GM21786 (cell line): Measurements from ENCODE around the gene ACLY.
"Not testable (repeated sequence)": the region's sequence is repeated elsewhere in the genome, so short reads cannot be mapped to it uniquely, and the experiment has no call there.

ENCODE experiments used
- ATAC-seq: cut with Tn5 transposase; IDR thresholded peaks from one replicate; pipeline ENCODE4 v1.9.1; 2021; ENCODE audit not compliant: unreplicated experiment

ACLY gene

DNA sequence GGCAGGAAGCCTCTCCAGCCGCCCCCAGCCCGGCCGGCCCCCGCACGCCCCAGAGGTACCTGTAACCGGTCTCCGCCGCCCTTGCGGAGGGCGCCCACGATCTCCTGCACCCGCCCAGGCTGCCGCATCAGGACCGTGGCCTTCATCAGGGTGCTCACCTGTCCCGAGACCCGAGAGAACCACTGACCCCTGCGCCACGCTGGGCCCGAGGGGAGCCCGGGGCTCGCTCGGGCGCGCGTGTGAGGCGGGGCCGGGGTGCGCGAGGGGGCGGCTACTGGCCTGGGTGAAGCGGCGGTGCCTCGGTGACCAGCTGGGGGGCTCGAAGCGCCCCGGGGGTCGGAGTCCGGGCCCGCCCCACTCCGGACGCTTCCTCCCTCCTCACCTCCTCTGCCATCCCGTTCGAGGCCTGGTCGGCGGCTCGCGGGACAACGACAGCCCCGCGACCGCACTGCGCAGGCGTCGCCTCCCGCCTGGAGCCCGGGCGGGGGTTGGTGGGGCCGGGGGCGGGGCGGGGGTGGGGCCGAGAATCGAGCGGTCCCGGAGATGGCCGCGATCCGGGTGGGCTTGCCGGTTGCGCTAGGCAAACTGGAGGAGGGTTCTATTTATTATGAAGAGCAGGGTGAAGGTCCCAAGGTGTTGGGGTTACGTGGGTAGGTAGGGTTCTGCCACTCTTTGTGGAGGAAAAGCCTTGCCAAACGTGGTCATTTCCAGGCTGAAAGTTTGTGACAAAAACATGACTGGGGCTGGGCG, 82.8 kb downstream of the ACLY start, which contains the start of gene NT5C3B:
Gene NT5C3B (minus strand): TSS at position 433 of the 750 bp plus-strand sequence. CDS start 39 bp downstream, at position 394.
- ATAC-seq: no peak

DNA sequence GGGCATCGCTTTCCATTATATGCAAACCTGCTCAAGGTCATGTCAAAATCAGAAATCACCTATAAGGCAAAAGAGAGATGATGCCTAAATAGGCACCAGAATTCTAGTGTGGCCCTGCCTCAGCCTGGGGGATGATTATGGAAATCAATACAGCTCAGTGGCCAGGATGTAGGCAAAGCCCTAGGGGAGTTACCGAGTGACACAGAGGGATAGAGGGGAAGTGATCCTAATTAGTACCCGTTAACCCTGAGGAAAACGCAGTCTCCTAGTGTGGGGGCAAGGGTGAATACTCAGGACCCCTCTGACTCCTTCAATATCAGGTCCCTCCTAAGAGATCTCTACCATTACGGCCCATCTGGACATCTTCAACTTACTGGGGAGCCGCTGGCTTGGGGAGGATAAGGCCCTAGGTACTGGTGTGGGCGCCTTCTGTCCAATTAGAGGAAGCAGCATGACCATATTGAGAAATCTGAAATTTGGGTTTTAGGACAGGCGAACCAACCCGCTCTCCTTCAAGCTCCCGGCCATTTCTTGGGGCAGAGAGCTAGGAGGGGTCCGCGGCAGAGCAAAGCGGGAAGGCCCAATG, 83.4 kb downstream of the ACLY start:
- ATAC-seq: no peak

DNA sequence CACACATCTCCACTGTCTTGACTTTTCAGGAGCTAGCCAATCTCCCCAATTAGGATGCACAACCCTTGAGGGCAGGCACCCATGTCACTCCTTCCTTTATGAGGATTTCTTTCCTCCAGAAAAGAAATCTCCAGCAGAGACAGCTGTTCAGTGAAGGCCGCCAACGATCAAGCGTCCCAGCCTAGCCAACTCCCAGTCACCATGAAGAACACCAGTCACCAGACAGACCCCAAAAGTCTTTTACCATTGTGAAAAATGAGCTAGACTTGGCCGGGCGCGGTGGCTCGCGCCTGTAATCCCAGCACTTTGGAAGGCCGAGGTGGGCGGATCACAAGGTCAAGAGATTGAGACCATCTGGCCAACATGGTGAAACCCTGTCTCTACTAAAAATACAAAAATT, 88.8 kb downstream of the ACLY start:
- not testable (repeated sequence) for ATAC-seq

DNA sequence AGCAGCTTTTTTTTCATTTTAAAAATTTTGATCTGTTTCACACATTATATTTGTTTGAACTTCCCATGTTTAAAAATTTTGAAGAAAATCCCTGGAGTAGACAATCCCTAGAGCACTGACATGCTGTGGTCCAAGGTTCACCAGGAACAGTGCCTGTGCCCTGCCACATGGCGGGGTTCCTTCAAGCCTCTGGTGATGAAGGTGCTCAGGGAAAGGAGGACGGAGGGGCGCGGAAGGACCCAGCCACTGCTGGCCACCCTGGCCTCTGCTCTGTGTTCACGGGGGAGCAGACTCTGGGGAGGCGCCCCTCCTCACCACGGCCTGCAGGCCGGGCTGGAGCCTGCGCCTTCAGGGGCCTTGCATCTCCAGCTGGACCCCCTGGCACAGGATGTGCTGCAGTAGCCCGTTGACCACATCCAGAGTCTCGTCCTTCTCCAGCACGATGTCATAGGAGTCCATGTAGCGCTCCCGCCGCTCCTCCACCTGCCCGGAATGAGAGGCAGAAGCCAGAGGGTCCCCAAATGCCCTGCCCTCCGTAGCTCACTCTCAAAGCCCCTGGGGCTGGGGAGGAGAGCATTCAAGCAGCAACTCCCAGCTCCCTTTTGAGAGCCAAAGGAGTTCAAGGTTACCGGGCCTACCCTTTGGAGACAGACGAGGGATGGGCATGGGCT, 93.4 kb downstream of the ACLY start:
- ATAC-seq: no peak

DNA sequence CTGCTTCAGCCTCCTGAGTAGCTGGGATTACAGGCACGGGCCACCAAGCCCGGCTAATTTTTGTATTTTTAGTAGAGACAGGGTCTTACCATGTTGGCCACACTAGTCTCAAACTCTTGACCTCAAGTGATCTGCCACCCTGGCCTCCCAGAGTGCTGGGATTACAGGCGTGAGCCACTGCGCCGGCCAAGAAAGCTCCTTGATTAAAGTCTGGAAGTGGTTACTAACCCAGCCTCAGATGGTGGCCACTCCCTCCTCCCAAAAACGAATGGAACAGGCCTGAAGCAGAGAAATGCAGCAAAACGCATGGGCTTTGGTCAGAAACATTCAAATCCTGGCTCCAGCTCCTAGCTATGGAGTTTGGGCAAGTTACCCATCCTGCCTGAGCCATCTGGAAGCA, 94.7 kb downstream of the ACLY start:
- no peak for ATAC-seq

DNA sequence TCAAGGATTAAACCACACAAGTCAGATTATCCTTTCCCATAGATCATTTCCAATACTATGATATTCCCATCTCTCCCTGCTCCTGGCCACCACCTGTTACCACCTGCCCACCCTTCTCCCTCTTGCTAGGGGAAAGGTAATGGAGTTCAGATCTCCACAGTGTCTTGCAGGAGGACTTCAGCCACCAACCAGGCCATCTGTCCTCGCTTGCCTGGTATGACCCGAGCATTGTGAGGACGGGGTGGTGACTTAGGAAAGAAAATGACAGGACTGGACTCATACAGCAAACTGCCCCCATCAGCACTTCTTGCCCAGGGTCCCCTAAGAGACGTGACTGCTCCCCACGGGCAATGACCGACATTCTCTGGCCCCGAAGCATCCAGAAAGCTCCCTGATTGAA, 95.2 kb downstream of the ACLY start:
- ATAC-seq: no peak

DNA sequence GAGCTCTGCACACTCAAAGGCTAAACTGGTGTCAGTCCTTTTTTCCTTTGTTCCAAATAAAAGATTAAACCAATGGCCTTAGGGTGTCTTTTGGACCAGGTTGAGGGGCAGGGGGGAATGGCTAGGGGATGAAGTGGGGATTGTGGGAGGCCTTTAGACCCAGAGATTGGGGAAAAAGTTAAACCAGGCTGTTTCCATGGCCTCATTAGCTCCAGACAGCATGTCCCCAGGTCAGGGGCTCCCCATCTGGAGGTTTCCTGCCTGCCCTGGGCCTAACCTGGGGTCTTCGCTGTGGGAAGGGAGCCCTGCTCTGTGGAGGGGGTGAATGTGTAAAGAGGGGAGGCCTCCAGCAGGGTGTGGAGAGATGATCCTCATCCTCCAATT, 95.6 kb downstream of the ACLY start:
- no peak for ATAC-seq

DNA sequence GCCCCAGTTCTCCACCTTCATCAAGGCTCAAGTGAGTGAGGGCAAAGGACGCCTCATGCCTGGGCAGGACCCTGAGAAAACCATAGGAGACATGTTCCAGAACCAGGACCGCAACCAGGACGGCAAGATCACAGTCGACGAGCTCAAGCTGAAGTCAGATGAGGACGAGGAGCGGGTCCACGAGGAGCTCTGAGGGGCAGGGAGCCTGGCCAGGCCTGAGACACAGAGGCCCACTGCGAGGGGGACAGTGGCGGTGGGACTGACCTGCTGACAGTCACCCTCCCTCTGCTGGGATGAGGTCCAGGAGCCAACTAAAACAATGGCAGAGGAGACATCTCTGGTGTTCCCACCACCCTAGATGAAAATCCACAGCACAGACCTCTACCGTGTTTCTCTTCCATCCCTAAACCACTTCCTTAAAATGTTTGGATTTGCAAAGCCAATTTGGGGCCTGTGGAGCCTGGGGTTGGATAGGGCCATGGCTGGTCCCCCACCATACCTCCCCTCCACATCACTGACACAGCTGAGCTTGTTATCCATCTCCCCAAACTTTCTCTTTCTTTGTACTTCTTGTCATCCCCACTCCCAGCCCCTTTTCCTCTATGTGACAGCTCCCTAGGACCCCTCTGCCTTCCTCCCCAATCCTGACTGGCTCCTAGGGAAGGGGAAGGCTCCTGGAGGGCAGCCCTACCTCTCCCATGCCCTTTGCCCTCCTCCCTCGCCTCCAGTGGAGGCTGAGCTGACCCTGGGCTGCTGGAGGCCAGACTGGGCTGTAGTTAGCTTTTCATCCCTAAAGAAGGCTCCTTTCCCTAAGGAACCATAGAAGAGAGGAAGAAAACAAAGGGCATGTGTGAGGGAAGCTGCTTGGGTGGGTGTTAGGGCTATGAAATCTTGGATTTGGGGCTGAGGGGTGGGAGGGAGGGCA, 96.3 kb downstream of the ACLY start:
- ATAC-seq: no peak

DNA sequence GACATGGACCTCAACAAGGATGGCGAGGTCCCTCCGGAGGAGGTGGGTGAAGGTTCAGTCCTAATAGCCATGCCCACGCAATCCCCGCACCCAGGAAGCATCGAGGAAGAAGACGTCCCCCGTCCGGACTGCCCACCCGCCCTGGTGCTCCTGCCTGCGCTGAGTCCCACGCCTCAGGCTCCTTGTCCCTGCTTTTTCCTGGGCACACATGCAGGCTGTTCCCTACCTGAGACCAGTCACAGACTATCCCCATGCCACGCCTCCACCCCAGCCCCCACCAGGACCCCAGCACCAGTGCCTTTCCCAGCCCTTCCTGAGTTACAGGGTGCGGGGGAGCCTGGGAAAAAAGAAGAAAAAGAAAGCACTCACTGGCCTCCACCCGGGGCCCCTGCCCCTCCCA, 97.0 kb downstream of the ACLY start:
- no peak for ATAC-seq

DNA sequence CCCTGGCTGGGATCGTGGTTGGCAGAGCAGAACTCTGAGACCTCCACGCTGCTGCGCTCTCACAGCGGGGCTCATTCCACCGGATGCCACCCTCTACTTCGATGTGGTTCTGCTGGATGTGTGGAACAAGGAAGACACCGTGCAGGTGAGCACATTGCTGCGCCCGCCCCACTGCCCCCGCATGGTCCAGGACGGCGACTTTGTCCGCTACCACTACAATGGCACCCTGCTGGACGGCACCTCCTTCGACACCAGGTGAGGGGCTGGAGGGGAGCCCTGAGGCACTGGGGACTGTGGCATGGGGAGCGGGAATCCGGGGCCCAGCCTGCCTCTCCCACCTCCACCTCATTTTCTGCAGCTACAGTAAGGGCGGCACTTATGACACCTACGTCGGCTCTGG, 100.7 kb downstream of the ACLY start:
- ATAC-seq: no peak
